Skin of body (tissue), 1 donor: Measurements from ENCODE around the gene KCNJ9. TPM values are rescaled to one million over a fixed set of nuclear protein-coding genes. Genes with fewer than 3 reads are reported as not detected.

ENCODE experiments used
- total RNA-seq: library from RNA; depleted of rRNA; stranded (reverse); fragments of >200 nt; gene quantifications from one replicate; pipeline ENCODE4 v1.2.3, GENCODE V29; 2014

Gene KCNJ9
- total RNA-seq, 1 donor from 2014 or later, result not detected

Other genes starting within 250 kb of the KCNJ9 start
- gene VSIG8, start 218.9 kb upstream of the KCNJ9 start, total RNA-seq, result 8.2 TPM
- gene CFAP45, start 181.4 kb upstream of the KCNJ9 start, total RNA-seq, result 0.59 TPM
- 145 TPM for gene TAGLN2, start 156.0 kb upstream of the KCNJ9 start, total RNA-seq
- gene IGSF9, start 135.9 kb upstream of the KCNJ9 start, total RNA-seq, result 8.4 TPM
- gene SLAMF9, start 127.3 kb upstream of the KCNJ9 start, total RNA-seq, result not detected
- 3.5 TPM for gene PIGM, start 49.5 kb upstream of the KCNJ9 start, total RNA-seq
- under 0.01 TPM for gene KCNJ10, start 11.4 kb upstream of the KCNJ9 start, total RNA-seq
- 11.9 TPM for gene IGSF8, start 17.1 kb downstream of the KCNJ9 start, total RNA-seq
- gene ATP1A2, start 34.2 kb downstream of the KCNJ9 start, total RNA-seq, result 20.7 TPM
- not detected for gene ATP1A4, start 70.1 kb downstream of the KCNJ9 start, total RNA-seq
- gene CASQ1, start 109.0 kb downstream of the KCNJ9 start, total RNA-seq, result 109 TPM
- gene PEA15, start 123.8 kb downstream of the KCNJ9 start, total RNA-seq, result 26.8 TPM
- gene DCAF8, start 181.0 kb downstream of the KCNJ9 start, total RNA-seq, result 94.4 TPM
- gene PEX19, start 203.6 kb downstream of the KCNJ9 start, total RNA-seq, result 50.1 TPM